NOMO-1 treated with dmso at 0.1 percent for 144 hours (cell line): ENCODE results near the gene VPS11.
"Not testable (repeated sequence)": the region's sequence is repeated elsewhere in the genome, so short reads cannot be mapped to it uniquely, and the experiment has no call there.

ENCODE experiments used
- DNase-seq: peaks from one replicate; lab custom pipeline; 2025; ENCODE audit not compliant: unreplicated experiment; lab: John Stamatoyannopoulos, UW

VPS11 gene

GRCh38 chr11:119034813-119035212 lies 32.8 kb upstream of the VPS11 start:
- no peak for DNase-seq

- DNase-seq: no peak
Observed at GRCh38 chr11:119038884-119039283, 28.7 kb upstream of the VPS11 start.

- DNase-seq: not testable (repeated sequence)
Observed at GRCh38 chr11:119039471-119039870, 28.1 kb upstream of the VPS11 start.

- no peak for DNase-seq
Observed at GRCh38 chr11:119041821-119042514, 25.6 kb upstream of the VPS11 start.

- no peak for DNase-seq
Observed at GRCh38 chr11:119042927-119043326, 24.7 kb upstream of the VPS11 start.

- no peak for DNase-seq
Observed at GRCh38 chr11:119044708-119045107, 22.9 kb upstream of the VPS11 start.

- no peak for DNase-seq
Observed at GRCh38 chr11:119046489-119046888, 21.1 kb upstream of the VPS11 start.

GRCh38 chr11:119047205-119047604 lies 20.4 kb upstream of the VPS11 start:
- no peak for DNase-seq

- no peak for DNase-seq
Observed at GRCh38 chr11:119048644-119049043, 19.0 kb upstream of the VPS11 start.

GRCh38 chr11:119049081-119049480 lies 18.5 kb upstream of the VPS11 start:
- no peak for DNase-seq

GRCh38 chr11:119051440-119052162 lies 16.0 kb upstream of the VPS11 start:
- DNase-seq: no peak

- DNase-seq: no peak
Observed at GRCh38 chr11:119052163-119052814, 15.3 kb upstream of the VPS11 start.

GRCh38 chr11:119054418-119054817 lies 13.2 kb upstream of the VPS11 start:
- DNase-seq: no peak

GRCh38 chr11:119055901-119056300 lies 11.7 kb upstream of the VPS11 start:
- peak; percentile 38 for DNase-seq

- no peak for DNase-seq
Observed at GRCh38 chr11:119056421-119056999, 11.1 kb upstream of the VPS11 start.

- peak; percentile 95 for DNase-seq
Observed at GRCh38 chr11:119057000-119057769, 10.4 kb upstream of the VPS11 start, which contains the start of gene HYOU1. Gene HYOU1 (minus strand): TSS chr11:119057205. CDS start chr11:119056160, 1,045 bp downstream.

GRCh38 chr11:119059128-119059527 lies 8.5 kb upstream of the VPS11 start:
- not testable (repeated sequence) for DNase-seq

- no peak for DNase-seq
Observed at GRCh38 chr11:119061256-119061655, 6.4 kb upstream of the VPS11 start.

GRCh38 chr11:119062779-119063178 lies 4.8 kb upstream of the VPS11 start:
- no peak for DNase-seq

- no peak for DNase-seq
Observed at GRCh38 chr11:119065369-119065768, 2.2 kb upstream of the VPS11 start.

- DNase-seq: no peak
Observed at GRCh38 chr11:119077839-119078238, 10.2 kb downstream of the VPS11 start.
